Measurements from ENCODE around the gene PCDH15. TPM values are rescaled to one million over a fixed set of nuclear protein-coding genes. Genes with fewer than 3 reads are reported as not detected.

PCDH15 gene
- polyA plus RNA-seq, 1 experiment = not detected

GRCh38 chr10:54796881-54797280 is 4.2 kb downstream of the PCDH15 start:
- no peak for DNase-seq (ENCODE audit: low read depth, low spot score)
- Histone ChIP-seq H3K4me3 (ENCODE audit: low read depth, low read length) (no peak overlapping the region), H3K9me3 (ENCODE audit: control insufficient read depth, insufficient read depth, low read length) (no peaks in the 10 kb centered on the region), H3K27me3 (ENCODE audit: control insufficient read depth, insufficient read depth, low read length) (no peaks in the 10 kb centered on the region), H3K27ac (ENCODE audit: low read depth, low read length) (no peak overlapping the region)
- TF ChIP-seq, protein P1, sequence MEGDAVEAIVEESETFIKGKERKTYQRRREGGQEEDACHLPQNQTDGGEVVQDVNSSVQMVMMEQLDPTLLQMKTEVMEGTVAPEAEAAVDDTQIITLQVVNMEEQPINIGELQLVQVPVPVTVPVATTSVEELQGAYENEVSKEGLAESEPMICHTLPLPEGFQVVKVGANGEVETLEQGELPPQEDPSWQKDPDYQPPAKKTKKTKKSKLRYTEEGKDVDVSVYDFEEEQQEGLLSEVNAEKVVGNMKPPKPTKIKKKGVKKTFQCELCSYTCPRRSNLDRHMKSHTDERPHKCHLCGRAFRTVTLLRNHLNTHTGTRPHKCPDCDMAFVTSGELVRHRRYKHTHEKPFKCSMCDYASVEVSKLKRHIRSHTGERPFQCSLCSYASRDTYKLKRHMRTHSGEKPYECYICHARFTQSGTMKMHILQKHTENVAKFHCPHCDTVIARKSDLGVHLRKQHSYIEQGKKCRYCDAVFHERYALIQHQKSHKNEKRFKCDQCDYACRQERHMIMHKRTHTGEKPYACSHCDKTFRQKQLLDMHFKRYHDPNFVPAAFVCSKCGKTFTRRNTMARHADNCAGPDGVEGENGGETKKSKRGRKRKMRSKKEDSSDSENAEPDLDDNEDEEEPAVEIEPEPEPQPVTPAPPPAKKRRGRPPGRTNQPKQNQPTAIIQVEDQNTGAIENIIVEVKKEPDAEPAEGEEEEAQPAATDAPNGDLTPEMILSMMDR (IDR thresholded peaks at IDR 0.05; ENCODE audit: low read depth, low read length) = no peak
- ChIA-PET CTCF (no interaction called here), POLR2A (no interaction called here)

DNA sequence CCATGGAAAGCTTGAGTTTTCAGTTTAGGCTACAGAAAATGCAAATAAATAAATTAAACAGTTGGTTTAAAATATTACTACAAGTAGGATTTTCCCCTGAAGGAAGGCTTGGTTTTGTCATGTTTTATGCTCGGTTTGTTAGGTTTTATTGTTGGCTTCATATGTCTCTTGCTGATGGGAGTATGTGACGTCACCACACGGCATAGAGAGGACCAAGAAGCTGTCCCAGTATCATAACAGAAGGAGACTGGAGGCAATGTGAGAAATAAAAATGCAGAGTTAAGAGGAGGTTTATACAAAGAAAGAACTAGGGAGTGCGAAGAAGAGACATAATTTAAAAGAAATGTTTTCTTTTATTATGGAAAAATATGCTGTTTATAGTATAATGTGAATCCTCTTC is 24.4 kb downstream of the PCDH15 start:
- TF ChIP-seq, protein P1 (IDR thresholded peaks at IDR 0.05; ENCODE audit: low read depth, low read length) = no peak
- Histone ChIP-seq H3K27me3 (ENCODE audit: control insufficient read depth, insufficient read depth, low read length) (no peaks in the 10 kb centered on the region), H3K4me3 (ENCODE audit: low read depth, low read length) (no peak overlapping the region), H3K9me3 (ENCODE audit: control insufficient read depth, insufficient read depth, low read length) (no peaks in the 10 kb centered on the region), H3K27ac (ENCODE audit: low read depth, low read length) (no peak overlapping the region)
- no peak for DNase-seq (ENCODE audit: low read depth, low spot score)
- CTCF ChIA-PET = no interaction called here
- POLR2A ChIA-PET = no interaction called here

DNA sequence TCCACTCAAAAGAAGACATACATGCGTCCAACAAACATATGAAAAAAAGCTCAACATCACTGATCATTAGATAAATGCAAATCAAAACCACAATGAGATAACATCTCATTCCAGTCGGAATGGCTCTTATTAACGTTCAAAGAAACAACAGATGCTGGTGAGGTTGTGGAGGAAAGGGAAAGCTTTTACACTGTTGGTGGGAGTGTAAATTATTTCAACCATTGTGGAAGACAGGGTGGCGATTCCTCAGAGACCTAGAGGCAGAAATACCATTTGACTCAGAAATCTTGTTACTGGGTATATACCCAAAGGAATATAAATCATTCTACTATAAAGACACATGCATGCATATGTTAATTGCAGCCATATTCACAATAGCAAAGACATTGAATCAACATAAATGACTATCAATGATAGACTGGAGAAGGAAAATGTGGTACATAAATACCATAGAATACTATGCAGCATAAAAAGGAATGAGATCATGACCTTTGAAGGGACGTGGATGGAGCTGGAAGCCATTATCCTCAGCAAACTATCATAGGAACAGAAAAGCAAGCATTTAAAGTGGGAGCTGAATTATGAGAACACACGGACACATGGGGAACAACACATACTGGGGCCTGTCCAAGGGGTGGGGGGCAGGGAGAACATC is 28.4 kb downstream of the PCDH15 start:
- POLR2A ChIA-PET = no interaction called here
- CTCF ChIA-PET = no interaction called here
- Histone ChIP-seq H3K4me3 (ENCODE audit: low read depth, low read length) (no peak overlapping the region), H3K9me3 (ENCODE audit: control insufficient read depth, insufficient read depth, low read length) (no peaks in the 10 kb centered on the region), H3K27ac (ENCODE audit: low read depth, low read length) (no peak overlapping the region), H3K27me3 (ENCODE audit: control insufficient read depth, insufficient read depth, low read length) (no peaks in the 10 kb centered on the region)
- TF ChIP-seq, protein P1 (IDR thresholded peaks at IDR 0.05; ENCODE audit: low read depth, low read length) = no peak
- no peak for DNase-seq (ENCODE audit: low read depth, low spot score)

DNA sequence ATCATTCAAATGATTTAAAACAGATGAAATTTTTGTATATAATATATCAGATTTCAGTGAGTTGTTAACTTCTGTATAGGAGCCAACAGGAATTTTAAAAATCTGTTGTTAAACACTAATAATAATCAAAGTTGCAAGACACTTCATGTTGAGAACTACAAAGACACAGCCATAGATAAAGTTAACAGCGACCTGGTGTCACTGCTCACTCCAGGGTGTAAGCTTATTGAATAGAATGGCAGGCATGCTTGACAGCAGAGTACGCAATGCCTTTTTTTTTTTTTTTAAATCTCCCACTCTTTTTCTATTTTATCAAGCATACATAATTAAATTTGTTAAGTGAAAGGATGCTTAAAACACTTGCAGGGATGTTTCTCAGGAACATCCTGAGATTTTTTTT is 32.0 kb downstream of the PCDH15 start:
- Histone ChIP-seq H3K4me3 (ENCODE audit: low read depth, low read length) (no peak overlapping the region), H3K27me3 (ENCODE audit: control insufficient read depth, insufficient read depth, low read length) (no peaks in the 10 kb centered on the region), H3K9me3 (ENCODE audit: control insufficient read depth, insufficient read depth, low read length) (no peaks in the 10 kb centered on the region), H3K27ac (ENCODE audit: low read depth, low read length) (no peak overlapping the region)
- DNase-seq (ENCODE audit: low read depth, low spot score) = no peak
- TF ChIP-seq, protein P1 (IDR thresholded peaks at IDR 0.05; ENCODE audit: low read depth, low read length) = no peak
- ChIA-PET POLR2A (no interaction called here), CTCF (no interaction called here)

GRCh38 chr10:54758791-54759190 is 42.2 kb downstream of the PCDH15 start:
- Histone ChIP-seq H3K9me3 (ENCODE audit: control insufficient read depth, insufficient read depth, low read length) (no peaks in the 10 kb centered on the region), H3K27me3 (ENCODE audit: control insufficient read depth, insufficient read depth, low read length) (no peaks in the 10 kb centered on the region), H3K27ac (ENCODE audit: low read depth, low read length) (no peak overlapping the region), H3K4me3 (ENCODE audit: low read depth, low read length) (no peak overlapping the region)
- POLR2A ChIA-PET = no interaction called here
- DNase-seq (ENCODE audit: low read depth, low spot score) = no peak
- TF ChIP-seq, protein P1 (IDR thresholded peaks at IDR 0.05; ENCODE audit: low read depth, low read length) = no peak
- CTCF ChIA-PET = no interaction called here

Measured in AG04450 (cell line).